Measurements from ENCODE around the gene TMEM52.

GRCh38 chr1:1957533-1957961, 38.5 kb upstream of the TMEM52 start:
- TF ChIP-seq CTCF (IDR thresholded peaks at IDR 0.05): no peak
- TF ChIP-seq POLR2A (IDR thresholded peaks at IDR 0.05): no peak

All from esophagus squamous epithelium (tissue), 4 donors.